Pulmonary artery endothelial cell (primary cell): Measurements from ENCODE around the gene SLC35B2. TPM values are rescaled to one million over a fixed set of nuclear protein-coding genes. Genes with fewer than 3 reads are reported as not detected.

Source experiments
- DNase-seq: peaks from one replicate; pipeline ENCODE4 v3.0.0-alpha.2; 2011; ENCODE audit warnings: low read depth, low spot score
- total RNA-seq: library from RNA; depleted of rRNA; stranded (reverse); fragments of >200 nt; gene quantifications from 2 replicates; pipeline ENCODE4 v1.2.3, GENCODE V29; 2014

Gene SLC35B2
- total RNA-seq, 1 donor from 2014 or later, result 57.0 TPM

DNA sequence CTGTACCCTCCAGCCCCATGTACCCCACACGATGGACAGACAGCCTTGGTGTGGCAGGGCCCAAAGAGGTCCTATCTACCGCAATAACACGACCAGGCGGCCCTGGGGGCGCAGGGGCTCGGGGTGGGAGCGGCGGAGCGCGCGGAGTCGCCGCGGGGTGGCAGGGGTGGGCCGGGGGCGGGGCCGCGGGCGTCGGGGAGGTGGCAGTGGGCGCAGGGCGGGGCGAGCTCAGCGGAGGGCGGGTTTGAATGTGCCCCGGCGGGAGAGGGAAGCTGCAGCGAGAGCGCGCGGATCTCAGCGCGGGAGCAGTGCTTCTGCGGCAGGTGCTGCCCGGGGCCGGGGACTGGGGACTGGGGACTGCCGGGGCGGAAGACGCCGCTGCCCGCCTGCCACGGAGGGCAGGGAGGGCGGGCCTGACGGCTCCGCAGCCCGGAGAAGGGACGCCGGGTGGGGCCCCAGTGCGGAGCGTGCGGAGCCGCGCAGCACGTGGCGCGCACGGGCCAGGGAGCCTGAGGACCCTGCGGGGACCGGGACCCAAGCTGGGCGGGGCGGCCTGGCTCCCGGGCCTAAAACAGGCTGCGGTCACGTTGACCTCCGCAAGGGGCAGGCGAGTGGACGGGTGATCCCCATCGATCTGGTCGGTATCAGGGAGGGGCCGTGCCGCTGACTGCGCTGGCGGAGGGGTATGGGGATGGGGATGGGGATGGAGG, 33.9 kb downstream of the SLC35B2 start, which contains the start of gene SLC29A1:
SLC29A1 (plus strand) TSS at position 277 of the 710 bp plus-strand sequence. CDS start 3,719 bp downstream, outside the sequence.
- DNase-seq, result no peak

DNA sequence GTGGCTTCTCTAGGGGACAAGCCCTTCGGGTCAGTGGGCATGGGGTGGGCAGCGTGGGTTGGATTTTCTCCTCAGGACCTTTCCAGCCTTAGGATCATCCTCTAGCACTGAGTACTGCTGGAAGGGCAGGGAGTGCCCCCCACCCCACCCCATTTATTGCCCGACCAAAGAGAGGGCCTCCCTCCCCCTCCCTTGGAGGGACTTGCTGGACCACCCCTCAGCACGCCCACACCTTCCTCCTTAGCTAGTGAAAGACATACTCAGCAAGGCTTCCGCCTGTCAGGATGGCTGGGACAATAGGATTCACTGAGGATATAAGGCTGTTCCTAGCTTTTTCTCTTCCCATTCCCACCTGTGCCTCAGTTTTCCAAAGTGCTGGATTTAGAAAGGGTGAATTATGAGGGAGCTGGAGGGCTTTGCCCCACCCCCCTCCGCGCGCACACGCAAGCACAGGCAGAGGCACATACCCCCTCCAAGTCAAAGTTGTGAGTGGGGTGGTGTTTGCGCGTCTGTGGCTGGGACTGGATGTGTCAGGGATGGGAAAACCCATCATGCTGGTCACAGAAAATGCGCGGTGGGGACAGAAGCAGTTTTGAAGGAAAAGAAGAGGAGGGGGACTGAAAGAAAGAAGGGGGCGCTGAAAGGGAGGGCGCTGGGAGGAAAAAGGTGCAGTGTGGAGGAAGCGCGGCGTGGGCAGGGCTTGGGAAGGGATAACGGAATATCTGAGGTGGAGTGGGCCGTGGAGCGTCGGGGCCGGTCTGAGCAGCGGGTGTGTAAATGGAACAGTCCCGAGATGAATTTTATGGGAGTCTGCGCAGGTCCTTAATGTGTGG, 34.6 kb downstream of the SLC35B2 start:
- no peak for DNase-seq

DNA sequence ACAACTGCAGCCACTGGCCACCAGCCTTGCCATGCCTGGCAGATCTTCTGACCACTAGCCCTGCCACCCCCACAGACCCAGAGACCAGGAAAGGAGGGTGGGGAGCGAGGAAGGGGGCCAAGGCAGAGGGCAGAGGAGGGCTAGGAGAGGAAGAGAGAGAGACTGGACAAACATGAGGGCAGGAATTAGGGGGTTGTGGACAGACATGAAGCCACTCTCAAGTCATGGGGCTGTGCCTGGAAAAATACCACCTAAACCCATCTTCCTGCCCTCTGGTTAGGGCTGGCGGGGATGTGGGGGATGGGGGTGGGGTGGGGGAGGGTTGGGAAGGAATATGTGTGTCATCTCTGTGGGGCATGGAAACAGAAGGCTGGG, 35.4 kb downstream of the SLC35B2 start:
- DNase-seq, result no peak

DNA sequence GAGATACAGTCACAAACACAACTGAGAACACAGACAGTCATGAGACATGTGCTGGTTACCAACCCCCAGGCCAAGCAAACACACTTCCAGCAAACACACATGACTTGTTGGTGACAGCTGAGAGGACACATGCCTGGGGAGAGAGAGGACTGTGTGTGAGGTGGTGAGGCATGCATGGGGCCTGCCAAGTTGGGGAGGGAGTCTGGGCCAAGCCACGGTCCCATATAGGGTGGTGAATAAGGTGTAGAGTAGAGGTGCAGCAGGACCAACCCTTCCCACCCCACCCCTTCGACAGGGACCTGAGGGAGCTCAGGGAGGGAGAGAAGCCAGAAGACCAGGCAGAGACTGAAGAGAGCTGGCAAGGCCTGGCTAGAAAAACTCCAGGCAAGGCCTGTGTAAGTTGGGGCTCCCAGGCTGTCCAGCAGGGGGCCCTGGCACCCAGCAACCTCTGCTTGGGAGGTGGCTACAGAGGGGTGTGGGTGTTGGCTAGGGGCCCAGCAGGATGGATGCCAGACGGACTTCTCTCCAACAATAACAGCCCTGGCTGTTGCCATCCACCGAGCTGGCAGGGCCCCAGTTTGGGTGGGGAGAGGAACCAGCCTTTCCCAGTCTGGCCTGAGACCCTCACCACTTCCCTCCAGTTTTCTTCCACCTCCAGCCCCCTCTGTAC, 35.9 kb downstream of the SLC35B2 start:
- DNase-seq, result peak; percentile 81

DNA sequence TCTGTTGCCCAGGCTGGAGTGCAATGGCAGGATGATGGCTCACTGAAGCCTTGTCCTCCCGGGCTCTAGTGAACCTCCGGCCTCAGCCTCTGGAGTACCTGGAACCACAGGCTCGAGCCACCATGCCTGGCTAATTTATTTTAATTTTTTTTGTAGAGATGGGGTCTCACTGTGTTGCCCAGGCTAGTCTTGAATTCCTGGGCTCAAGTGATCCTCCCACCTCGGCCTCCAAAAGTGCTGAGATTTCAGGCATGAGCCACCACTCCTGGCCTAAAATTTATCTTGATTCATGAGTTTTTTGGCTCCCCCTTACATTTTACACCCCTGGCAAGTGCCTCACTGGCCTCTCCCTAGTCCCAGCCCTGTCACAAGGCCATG, 36.4 kb downstream of the SLC35B2 start:
- no peak for DNase-seq

DNA sequence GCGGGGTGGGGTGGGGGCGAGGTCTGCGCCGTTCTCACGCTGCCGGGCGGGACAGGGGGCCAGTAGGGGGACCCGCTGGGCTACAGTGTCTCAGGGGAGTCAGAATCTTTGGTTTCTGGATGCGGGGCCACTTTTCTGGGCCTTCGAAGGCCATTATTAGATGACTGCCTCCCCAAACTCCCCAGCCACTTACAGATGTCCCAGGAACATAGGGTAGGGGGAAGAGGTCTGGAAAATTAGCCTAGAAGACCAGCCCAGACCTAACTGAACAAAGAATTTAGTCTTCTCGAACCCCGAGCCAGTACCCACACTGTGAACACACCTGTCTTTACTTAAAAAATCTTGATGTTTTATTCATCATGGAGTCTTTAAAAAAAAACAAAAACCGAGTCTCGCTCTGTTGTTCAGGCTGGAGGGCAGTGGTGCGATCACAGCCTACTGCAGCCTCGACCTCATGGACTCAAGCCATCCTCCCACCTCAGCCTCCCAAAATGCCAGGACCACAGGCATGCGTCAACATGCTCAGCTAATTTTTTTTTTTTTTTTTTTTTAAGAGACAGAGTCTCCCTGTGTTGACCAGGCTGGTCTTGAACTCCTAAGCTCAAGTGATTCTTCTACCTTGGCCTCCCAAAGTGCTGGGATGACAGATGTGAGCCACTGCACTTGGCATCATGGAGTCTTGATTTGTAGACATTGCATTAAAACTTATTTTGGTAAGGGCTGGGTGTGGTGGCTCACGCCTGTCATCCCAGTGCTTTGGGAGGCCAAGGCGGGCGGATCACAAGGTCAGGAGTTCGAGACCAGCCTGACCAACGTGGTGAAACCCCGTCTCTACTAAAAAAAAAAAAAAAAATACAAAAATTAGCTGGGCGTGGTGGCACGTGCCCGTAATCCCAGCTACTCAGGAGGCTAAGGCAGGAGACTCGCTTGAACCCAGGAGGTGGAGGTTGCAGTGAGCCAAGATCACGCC, 37.2 kb downstream of the SLC35B2 start:
- no peak for DNase-seq

DNA sequence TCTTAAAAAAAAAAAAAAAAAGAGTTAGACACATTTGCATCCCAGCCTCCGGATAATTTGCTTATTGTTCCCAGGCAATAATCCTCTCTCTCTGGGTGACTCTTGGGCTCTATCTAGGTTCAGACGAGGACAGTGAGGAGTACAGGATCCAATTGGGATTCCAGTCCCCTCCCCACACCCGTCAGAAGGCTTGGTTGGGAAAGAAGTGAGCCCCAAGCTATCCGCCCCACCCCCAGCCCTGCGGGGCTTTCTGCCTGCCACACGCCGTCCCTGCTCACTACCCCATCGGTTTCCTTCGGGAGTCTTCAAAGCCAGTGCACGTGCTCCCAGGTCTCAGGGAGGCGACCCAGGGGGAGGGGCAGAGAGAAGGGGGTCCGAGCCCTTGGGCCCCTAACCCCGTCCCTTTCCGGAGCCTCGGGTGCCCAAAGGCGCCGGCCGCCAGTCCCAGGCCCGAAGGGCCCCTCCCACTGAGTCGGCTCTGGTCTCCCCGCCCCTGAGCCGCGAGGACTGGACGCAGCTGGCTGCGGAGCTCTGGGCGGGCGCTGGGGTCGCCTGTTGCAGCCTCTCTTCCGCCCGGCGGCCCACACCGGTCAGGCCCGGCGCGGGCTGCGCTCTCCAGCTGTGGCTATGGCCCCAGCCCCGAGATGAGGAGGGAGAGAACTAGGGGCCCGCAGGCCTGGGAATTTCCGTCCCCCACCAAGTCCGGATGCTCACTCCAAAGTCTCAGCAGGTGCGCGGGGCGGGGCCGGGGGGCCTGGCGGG, 38.1 kb downstream of the SLC35B2 start:
- peak; percentile 66 for DNase-seq

DNA sequence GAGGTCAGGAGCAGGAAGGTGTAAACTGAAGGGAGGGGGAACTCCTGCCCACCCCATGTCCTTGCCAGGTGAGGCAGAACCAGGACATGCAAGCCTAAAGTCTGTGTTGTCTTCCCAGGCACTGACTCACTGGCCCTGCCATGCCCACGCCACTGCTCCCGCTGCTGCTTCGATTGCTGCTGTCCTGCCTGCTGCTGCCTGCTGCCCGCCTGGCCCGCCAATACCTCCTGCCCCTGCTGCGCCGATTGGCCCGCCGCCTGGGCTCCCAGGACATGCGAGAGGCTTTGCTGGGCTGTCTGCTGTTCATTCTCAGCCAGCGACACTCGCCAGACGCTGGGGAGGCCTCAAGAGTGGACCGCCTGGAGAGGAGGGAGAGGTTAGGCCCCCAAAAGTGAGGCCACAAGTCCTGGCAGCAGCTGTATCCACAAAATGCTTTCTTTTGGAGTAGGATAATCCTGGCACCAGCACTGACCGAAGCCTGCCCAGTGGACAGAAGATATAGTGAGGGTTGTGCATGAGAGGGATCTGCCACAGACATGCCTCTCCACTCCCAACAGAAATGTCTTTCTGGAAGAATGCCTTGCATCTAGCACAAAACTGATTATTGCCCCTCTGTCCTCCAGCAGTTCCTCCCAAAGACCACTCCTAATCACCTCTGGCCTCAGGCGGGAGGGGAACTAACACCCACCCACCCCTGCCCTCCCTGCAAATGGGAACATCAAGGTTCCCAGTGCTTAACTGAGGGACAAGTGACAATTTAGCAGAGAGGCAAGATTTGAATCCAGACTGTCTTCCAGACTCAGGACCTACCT, 39.8 kb downstream of the SLC35B2 start:
- no peak for DNase-seq

DNA sequence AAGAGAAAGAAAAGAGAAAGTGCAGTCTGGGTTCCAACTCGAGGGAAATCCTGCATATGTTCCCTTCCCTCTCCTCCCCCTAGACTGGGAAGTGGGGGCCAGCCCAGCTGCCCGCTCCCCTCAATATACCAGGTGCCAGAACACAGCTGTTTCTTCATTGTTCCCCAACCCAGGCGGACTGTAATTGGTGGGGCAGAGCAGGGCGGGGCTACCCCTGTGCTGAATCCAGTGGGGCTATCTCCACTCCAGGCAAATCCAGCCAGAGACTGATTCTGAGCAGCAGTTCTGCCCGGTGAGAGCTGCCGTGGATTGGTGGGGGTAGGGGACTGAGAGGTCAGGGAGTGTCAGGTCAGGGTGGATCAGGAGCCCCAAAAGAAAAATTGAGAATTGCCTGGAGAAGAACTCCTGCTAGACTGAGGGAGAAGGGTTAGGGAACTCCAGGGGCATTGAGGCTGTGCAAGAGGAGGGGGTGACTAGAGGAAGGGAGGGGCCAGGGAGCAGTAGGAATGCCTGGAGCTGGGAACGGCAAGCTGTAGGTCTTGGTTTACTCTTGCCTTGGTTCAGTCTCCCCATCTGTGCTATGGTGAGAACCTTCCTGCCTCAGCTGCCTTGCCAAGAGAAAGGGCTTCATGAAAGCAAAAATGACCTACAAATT, 40.5 kb downstream of the SLC35B2 start, which contains the start of gene MYMX:
MYMX (plus strand) TSS at position 250 of the 655 bp plus-strand sequence. CDS start 546 bp downstream, outside the sequence.
- DNase-seq, result no peak

DNA sequence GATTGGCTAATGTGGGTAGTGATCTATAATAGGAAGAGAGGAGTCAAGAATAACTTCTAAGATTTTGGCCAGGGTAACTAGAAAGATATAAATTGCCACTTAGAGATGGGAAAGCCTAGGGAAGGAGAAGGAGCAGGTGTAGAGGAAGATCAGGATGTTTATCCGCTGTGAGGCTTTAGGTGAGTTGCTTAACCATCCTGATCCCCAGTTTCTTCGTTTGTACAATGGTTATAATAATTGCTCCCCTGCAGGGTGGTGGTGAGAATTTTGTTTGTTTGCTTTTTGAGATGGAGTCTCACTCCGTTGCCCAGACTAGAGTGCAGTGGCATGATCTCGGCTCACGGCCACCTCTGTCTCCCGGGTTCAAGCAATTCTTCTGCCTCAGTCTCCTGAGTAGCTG, 43.0 kb downstream of the SLC35B2 start:
- no peak for DNase-seq

DNA sequence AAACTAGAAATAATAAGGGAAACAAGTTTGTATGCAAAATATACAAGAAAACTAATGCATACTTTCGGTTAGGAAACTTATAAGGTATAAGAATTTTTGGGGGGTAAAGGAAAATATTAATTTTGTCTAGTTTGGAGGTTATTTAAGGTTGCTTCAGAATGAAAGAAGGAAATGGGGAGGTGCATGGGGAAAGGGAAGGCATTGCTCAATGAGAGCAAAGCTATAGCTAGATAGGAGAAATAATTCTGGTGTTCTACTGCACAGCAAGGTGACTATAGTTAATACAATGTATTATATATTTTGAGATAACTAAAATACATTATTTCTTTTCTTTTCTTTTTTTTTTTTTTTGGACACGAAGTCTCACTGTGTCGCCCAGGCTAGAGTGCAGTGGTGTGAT, 46.0 kb downstream of the SLC35B2 start:
- DNase-seq, result no peak

DNA sequence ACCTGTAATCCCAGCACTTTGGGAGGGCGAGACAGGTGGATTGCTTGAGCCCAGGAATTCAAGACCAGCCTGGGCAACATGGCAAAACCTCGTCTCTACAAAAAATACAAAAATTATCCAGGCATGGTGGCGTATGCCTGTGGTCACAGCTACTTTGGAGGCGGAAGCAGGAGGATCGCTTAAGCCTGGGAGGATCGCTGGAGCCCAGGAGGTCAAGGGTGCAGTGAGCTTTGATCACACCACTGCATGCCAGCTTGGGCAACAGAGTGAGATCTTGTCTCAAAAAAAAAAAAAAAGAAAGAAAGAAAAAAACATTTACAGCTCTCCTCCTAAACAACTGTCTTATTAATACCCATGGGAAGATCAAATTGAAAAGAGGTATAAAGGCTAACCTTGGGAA, 49.4 kb downstream of the SLC35B2 start:
- no peak for DNase-seq

Other genes starting within 250 kb of the SLC35B2 start
- gene MRPL14, start 130.1 kb downstream of the SLC35B2 start, total RNA-seq, result 60.5 and 70.8 TPM in 2 replicates
- gene TMEM63B, start 130.0 kb downstream of the SLC35B2 start, total RNA-seq, result 14.0 and 21.8 TPM in 2 replicates
- gene CAPN11, start 98.7 kb downstream of the SLC35B2 start, total RNA-seq, result 0.67 and 2.7 TPM in 2 replicates
- 0.13 TPM in 1 of 2 replicates, not detected in the other for gene MYMX, start 40.6 kb downstream of the SLC35B2 start, total RNA-seq
- gene SLC29A1, start 33.9 kb downstream of the SLC35B2 start, total RNA-seq, result 72.0 and 88.4 TPM in 2 replicates
- 779 and 1,245 TPM in 2 replicates for gene HSP90AB1, start 10.4 kb downstream of the SLC35B2 start, total RNA-seq
- gene NFKBIE, start 8.0 kb upstream of the SLC35B2 start, total RNA-seq, result 9.6 and 14.0 TPM in 2 replicates
- gene TMEM151B, start 12.9 kb upstream of the SLC35B2 start, total RNA-seq, result 0.07 and 0.11 TPM in 2 replicates
- gene AARS2, start 55.8 kb upstream of the SLC35B2 start, total RNA-seq, result 17.3 and 27.0 TPM in 2 replicates
- not detected in 2 replicates for gene SPATS1, start 85.1 kb upstream of the SLC35B2 start, total RNA-seq
- 21.1 and 28.5 TPM in 2 replicates for gene CDC5L, start 130.2 kb upstream of the SLC35B2 start, total RNA-seq